ENCODE data around the gene WBP2.

GRCh38 chr17:75901727-75902126 is 46.6 kb upstream of the WBP2 start:
- TF ChIP-seq CTCF (conservative IDR thresholded peaks at IDR 0.05; ENCODE audit: low read length): no peak
- TF ChIP-seq EZH2phosphoT487 (IDR thresholded peaks at IDR 0.05; ENCODE audit: borderline replicate concordance, low read depth, low read length): no peak

Data from OCI-LY7 (cell line).